Measurements from ENCODE around the gene GNE.
"Not testable (repeated sequence)": the region's sequence is repeated elsewhere in the genome, so short reads cannot be mapped to it uniquely, and the experiment has no call there.

- TF ChIP-seq CTCF (IDR thresholded peaks at IDR 0.05; ENCODE audit: low read length); EZH2 (IDR thresholded peaks at IDR 0.05; ENCODE audit: borderline replicate concordance, low read length): not testable (repeated sequence)
Measured at GRCh38 chr9:36304366-36304765, 46.1 kb upstream of the GNE start.

All from OCI-LY1 (cell line).